MM.1S (cell line): ENCODE measurements around the gene LMAN1.
A peak's percentile ranks its signal among the peaks of the same experiment; 100 is the strongest.

Experiments used
- DNase-seq: peaks from one replicate; pipeline ENCODE4 v3.0.0-alpha.2; 2015
- H2AFZ ChIP-seq: fragments of 300-600 bp; sonication (generic); 2 replicates; pipeline ENCODE4 v1.6.0; 2016; ENCODE audit warnings: antibody characterized with exemption, low read length
- H3F3A ChIP-seq: fragments of 300-600 bp; sonication (generic); 2 replicates; pipeline ENCODE4 v1.6.1; 2016; ENCODE audit warnings: mild to moderate bottlenecking, antibody characterized with exemption, low read length, moderate library complexity, mixed read lengths; ENCODE audit not compliant: insufficient read depth
- H3K27ac ChIP-seq: fragments of 300-600 bp; sonication (generic); 2 replicates; pipeline ENCODE4 v1.5.1; 2016; ENCODE audit warnings: mild to moderate bottlenecking, low read length
- H3K27me3 ChIP-seq: fragments of 300-600 bp; sonication (generic); replicated peaks from 2 replicates; pipeline ENCODE4 v1.6.0; 2016; ENCODE audit warnings: low read length; ENCODE audit not compliant: insufficient read depth
- H3K36me3 ChIP-seq: fragments of 300-600 bp; sonication (generic); replicated peaks from 2 replicates; pipeline ENCODE4 v1.6.1; 2016; ENCODE audit warnings: mild to moderate bottlenecking, low read length, mixed read lengths; ENCODE audit not compliant: insufficient read depth
- H3K4me1 ChIP-seq: fragments of 300-600 bp; sonication (generic); 2 replicates; pipeline ENCODE4 v1.6.1; 2016; ENCODE audit warnings: low read length, mixed read lengths
- H3K4me2 ChIP-seq: fragments of 300-600 bp; sonication (generic); 2 replicates; pipeline ENCODE4 v1.6.0; 2016; ENCODE audit warnings: low read depth, low read length
- H3K4me3 ChIP-seq: fragments of 300-600 bp; sonication (generic); 2 replicates; pipeline ENCODE4 v1.5.1; 2016; ENCODE audit warnings: low read length, mixed read lengths
- H3K79me2 ChIP-seq: fragments of 300-600 bp; sonication (generic); 2 replicates; pipeline ENCODE4 v1.6.1; 2016; ENCODE audit warnings: mixed run types, low read length, mixed read lengths
- H3K9ac ChIP-seq: fragments of 300-600 bp; sonication (generic); 2 replicates; pipeline ENCODE4 v1.6.1; 2016; ENCODE audit warnings: low read length, mixed read lengths
- H3K9me2 ChIP-seq: fragments of 300-600 bp; sonication (generic); replicated peaks from 2 replicates; pipeline ENCODE4 v1.6.1; 2016; ENCODE audit warnings: mild to moderate bottlenecking, low read length, mixed read lengths; ENCODE audit not compliant: insufficient read depth
- H3K9me3 ChIP-seq: fragments of 300-600 bp; sonication (generic); replicated peaks from 2 replicates; pipeline ENCODE4 v1.6.1; 2016; ENCODE audit warnings: mild to moderate bottlenecking, low read length, mixed read lengths; ENCODE audit not compliant: insufficient read depth
- H4K20me1 ChIP-seq: fragments of 300-600 bp; sonication (generic); 2 replicates; pipeline ENCODE4 v1.6.1; 2016; ENCODE audit warnings: mild to moderate bottlenecking, low read length, moderate library complexity, mixed read lengths; ENCODE audit not compliant: insufficient read depth
- EZH2 ChIP-seq: fragments of 300-600 bp; sonication (generic); optimal IDR thresholded peaks from 2 replicates; pipeline ENCODE3; 2017; ENCODE audit warnings: low read depth, mild to moderate bottlenecking, antibody characterized with exemption, low read length, mixed read lengths
- EZH2phosphoT487 ChIP-seq: fragments of 300-600 bp; sonication (generic); IDR thresholded peaks from 2 replicates; pipeline ENCODE4 v1.6.1; 2018; ENCODE audit warnings: antibody characterized with exemption, low read length
- TF ChIP-seq, protein P1 (sequence below): fragments of 300-600 bp; sonication (generic); IDR thresholded peaks from 2 replicates; pipeline ENCODE4 v1.5.1; 2016; ENCODE audit warnings: antibody characterized with exemption, low read length, mixed read lengths

Gene LMAN1

GRCh38 chr18:59308248-59308937 lies 50.7 kb downstream of the LMAN1 start:
- no peak overlapping the region for H3K27ac ChIP-seq
- H3K4me1 ChIP-seq, result no peaks in the 10 kb centered on the region
- no peaks in the 10 kb centered on the region for H3K36me3 ChIP-seq
- H3K9me2 ChIP-seq, result no peaks in the 10 kb centered on the region
- no peak for TF ChIP-seq EZH2phosphoT487
- TF ChIP-seq, protein P1, sequence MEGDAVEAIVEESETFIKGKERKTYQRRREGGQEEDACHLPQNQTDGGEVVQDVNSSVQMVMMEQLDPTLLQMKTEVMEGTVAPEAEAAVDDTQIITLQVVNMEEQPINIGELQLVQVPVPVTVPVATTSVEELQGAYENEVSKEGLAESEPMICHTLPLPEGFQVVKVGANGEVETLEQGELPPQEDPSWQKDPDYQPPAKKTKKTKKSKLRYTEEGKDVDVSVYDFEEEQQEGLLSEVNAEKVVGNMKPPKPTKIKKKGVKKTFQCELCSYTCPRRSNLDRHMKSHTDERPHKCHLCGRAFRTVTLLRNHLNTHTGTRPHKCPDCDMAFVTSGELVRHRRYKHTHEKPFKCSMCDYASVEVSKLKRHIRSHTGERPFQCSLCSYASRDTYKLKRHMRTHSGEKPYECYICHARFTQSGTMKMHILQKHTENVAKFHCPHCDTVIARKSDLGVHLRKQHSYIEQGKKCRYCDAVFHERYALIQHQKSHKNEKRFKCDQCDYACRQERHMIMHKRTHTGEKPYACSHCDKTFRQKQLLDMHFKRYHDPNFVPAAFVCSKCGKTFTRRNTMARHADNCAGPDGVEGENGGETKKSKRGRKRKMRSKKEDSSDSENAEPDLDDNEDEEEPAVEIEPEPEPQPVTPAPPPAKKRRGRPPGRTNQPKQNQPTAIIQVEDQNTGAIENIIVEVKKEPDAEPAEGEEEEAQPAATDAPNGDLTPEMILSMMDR, result peak; percentile 82
- peak overlapping the region; percentile 92 for H2AFZ ChIP-seq
- H3K9me3 ChIP-seq, result no peaks in the 10 kb centered on the region
- H3K79me2 ChIP-seq, result no peaks in the 10 kb centered on the region
- H3K9ac ChIP-seq, result no peak overlapping the region
- H3K27me3 ChIP-seq, result no peaks in the 10 kb centered on the region
- H3F3A ChIP-seq, result no peaks in the 10 kb centered on the region
- peak; percentile 64 for DNase-seq
- H4K20me1 ChIP-seq, result no peaks in the 10 kb centered on the region
- peak overlapping the region; percentile 52; the same call in 1 of the 2 replicates for H3K4me3 ChIP-seq
- H3K4me2 ChIP-seq, result peak overlapping the region; percentile 95

GRCh38 chr18:59306640-59307039 lies 52.4 kb downstream of the LMAN1 start:
- TF ChIP-seq, protein P1, result no peak
- TF ChIP-seq EZH2 (no peak), EZH2phosphoT487 (no peak)
- no peaks in the 10 kb centered on the region for H3K79me2 ChIP-seq
- H3K4me2 ChIP-seq, result no peak overlapping the region
- no peaks in the 10 kb centered on the region for H3K9me3 ChIP-seq
- no peaks in the 10 kb centered on the region for H3K36me3 ChIP-seq
- H3K27me3 ChIP-seq, result no peaks in the 10 kb centered on the region
- H3K9ac ChIP-seq, result no peak overlapping the region
- no peaks in the 10 kb centered on the region for H4K20me1 ChIP-seq
- H3K4me1 ChIP-seq, result no peaks in the 10 kb centered on the region
- no peak overlapping the region for H3K4me3 ChIP-seq
- no peak for DNase-seq
- H3K27ac ChIP-seq, result no peak overlapping the region
- no peak overlapping the region for H2AFZ ChIP-seq
- H3K9me2 ChIP-seq, result no peaks in the 10 kb centered on the region
- no peaks in the 10 kb centered on the region for H3F3A ChIP-seq

- Histone ChIP-seq H3K4me3 (no peak overlapping the region), H3K4me1 (no peaks in the 10 kb centered on the region), H3K9ac (no peak overlapping the region), H3F3A (no peaks in the 10 kb centered on the region), H4K20me1 (no peaks in the 10 kb centered on the region), H3K9me3 (no peaks in the 10 kb centered on the region), H2AFZ (no peak overlapping the region), H3K4me2 (no peak overlapping the region), H3K79me2 (no peaks in the 10 kb centered on the region), H3K9me2 (no peaks in the 10 kb centered on the region), H3K27me3 (no peaks in the 10 kb centered on the region), H3K27ac (no peak overlapping the region), H3K36me3 (no peaks in the 10 kb centered on the region)
- DNase-seq, result no peak
- TF ChIP-seq EZH2, result no peak
- TF ChIP-seq, protein P1, result no peak
- no peak for TF ChIP-seq EZH2phosphoT487
Measured at GRCh38 chr18:59305295-59305694, 53.8 kb downstream of the LMAN1 start.
